Measurements from ENCODE around the gene DTNA.

DNA sequence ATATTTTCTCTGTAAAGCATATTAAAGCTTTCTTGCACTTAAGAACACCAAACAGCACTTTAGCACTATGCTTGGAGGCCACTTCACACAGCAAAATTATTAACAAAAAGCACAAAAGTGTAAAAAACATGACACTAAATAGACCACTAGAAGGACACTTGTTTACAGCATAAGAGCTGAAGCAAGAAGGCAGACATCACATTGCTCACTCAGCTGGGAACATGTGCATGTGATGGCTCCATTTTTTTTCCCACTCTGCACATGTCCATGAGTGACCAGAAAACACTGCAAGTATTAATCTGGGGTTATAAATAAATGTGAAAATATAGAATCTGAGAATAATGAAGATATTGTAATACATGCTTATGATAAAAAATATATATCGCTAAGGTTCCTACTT is 228.0 kb downstream of the DTNA start:
- TF ChIP-seq GATA2 (IDR thresholded peaks at IDR 0.05; ENCODE audit: low read depth, low read length): no peak
- TF ChIP-seq GATA3 (IDR thresholded peaks at IDR 0.05; ENCODE audit: low read depth, low read length): no peak

All from SH-SY5Y (cell line).